T-helper 9 cell (primary cell): ENCODE data around the gene ACOXL.

Source experiments
- DNase-seq: peaks from one replicate; pipeline ENCODE4 v3.0.0-alpha.2; 2020

Gene ACOXL

DNA sequence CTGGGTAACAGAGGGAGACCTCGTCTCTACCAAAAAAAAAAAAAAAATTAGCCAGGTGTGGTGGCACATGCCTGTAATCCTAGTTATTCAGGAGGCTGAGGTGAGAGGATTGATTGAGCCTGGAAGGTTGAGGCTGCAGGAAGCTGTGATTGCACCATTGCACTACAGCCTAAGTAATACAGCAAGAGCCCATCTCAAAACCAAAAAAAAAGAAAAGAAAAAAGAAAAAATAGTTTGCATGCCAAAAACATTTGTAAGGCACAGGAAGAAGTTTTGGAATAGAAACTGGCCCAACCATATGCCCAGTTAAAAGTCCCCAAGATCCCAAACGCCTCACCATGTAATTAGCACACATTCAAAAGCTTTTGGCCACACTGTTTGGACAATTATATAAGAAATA is 13.4 kb upstream of the ACOXL start:
- no peak for DNase-seq

DNA sequence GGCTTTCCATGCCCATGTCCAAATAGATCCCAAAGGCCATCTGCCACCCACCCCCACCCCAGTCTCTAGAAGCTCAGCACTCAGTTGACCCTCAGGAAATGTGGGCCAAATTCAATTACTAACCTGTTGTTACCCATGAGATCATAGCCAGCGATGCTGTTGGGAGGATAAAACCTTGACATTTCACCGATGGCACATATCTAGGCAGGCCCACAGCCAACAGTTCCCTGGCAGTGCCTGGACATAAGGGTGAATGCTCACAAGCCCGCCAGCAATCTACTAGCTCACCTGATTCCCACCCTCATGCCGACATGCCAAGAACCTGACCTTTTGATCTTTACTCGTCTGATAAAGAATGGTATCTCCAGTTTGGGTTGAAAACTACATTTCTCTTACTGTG is 11.8 kb upstream of the ACOXL start:
- no peak for DNase-seq

DNA sequence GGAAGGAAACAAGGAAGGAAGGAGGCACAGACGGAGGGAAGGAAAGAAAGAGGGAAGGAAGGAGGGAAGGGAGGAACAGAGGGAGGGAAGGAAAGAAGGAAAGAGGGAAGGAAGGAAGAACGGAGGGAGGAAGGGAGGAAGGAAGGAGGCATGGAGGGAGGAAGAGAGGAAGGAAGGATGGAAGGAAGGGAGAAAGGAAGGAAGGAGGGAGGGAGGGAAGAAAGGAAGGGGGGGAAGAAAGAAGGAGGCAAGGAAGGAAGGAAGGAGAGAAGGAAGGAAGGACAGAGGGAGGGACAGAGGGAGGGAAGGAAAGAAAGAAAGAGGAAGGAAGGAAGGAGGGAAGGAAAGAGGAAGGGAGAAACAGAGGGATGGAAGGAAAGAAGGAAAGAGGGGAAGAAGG is 7.6 kb upstream of the ACOXL start:
- DNase-seq = no peak

DNA sequence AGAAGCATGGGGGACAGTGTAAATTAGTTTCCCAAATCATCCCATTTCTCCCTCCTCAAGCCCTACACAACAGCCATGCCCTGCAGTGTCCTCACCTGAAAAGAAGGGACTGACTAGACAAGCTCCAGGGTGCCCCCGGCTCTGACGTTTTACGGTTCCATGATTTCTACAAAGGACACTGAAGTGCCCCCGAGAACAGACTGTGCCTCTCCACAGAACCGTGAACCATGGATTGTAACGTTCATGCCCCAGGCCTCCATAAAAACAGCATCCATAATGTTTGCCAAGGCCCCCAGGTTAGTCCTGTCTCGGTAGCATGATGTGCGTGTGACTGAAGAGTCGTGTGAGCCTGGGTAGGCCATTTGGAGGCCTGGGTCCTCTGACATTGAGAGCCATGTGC is 7.0 kb upstream of the ACOXL start:
- DNase-seq = no peak

DNA sequence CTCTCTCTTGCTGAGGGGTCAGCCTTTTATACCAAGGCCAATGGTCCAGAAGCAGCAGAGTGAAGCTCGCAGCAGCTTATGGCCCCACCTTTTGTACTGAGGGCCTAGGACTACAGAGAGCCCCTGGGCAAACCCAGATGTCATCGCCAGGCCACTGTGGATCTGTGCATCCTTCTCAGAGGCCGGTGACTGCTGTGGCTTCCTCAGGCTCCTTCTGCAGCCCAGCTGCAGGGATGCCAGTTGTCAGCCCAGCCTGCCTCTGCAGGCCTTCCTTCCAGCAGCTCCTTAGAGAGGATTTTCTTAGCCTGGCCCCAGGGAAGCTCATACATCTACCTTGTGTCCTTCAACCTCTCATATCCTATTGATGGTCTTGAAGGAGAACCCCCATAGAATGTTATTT is 6.5 kb upstream of the ACOXL start:
- no peak for DNase-seq

DNA sequence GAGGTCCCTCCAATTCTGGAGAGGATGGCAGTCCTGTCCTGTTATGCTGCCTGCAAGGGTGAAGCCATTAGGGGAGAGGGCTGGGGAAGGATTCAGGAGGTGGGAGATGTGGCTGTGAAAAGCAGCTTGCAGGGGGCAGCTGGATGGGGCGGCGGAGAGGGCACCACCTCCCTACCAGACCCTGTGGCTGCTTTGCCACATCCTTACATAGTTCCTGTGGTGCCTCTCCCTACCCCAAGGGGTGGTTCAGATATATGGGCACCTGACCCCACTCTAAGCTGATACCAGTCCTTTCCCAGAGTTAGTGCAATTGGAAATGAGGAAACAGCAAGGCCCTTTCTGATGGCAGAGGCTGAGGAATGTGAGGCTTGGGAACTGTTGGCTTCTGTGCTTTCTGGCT is 6.1 kb upstream of the ACOXL start:
- no peak for DNase-seq

DNA sequence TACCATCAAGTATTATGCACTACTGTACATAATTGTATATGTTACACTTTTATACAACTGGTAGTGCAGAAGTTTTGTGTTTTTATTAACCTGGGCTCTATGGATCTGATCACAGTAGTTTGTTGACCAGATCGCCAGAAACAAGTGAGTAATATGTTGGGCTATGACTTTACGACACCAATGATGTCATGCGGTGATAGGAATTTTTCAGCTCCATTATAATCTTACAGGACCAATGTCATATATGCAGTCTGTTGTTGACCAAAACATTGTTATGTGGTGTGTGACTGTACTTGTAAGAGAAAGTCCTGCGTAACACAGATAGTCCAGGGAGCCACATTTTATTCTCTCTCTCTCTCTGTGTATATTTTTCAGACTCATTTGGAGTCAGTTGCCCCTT is 4.5 kb upstream of the ACOXL start:
- no peak for DNase-seq

DNA sequence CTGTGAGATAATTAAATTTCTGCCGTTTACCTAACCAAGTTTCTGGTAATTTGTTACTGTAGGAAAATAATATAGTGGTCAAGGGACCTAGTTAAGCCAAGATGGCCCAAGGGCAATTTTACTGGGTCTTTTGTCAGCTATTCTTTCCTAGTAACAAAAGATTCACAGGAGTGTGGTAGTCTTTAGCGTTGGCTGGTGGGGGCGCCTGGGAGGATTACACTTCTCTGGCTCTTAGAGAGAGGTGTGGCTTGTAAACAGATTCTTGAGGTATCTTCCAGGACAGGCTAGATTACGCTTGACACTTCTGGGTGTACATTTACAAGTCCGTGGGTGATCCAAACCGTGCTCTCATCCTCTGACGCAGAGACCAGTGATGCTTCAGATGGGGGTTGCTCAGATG is 3.3 kb upstream of the ACOXL start:
- DNase-seq = no peak

DNA sequence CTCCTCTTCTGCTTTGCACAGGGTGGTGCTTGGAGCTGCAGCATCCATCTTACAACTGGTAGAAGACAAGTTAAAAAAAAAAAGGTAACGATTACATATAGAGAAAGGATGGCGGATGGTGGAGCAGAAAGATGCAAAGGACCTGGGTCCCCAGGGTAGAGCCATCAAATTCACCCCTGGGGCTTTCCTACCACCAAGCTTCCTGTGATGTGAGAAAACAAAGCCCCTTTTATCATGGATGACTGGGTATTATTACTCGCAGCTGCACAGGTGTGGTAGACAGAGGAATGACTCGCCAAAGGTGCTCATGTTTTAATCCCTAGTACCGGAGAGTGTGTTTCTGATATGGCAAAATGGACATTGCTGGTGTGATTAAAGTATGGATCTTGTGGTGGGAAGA is 1.3 kb upstream of the ACOXL start:
- no peak for DNase-seq

DNA sequence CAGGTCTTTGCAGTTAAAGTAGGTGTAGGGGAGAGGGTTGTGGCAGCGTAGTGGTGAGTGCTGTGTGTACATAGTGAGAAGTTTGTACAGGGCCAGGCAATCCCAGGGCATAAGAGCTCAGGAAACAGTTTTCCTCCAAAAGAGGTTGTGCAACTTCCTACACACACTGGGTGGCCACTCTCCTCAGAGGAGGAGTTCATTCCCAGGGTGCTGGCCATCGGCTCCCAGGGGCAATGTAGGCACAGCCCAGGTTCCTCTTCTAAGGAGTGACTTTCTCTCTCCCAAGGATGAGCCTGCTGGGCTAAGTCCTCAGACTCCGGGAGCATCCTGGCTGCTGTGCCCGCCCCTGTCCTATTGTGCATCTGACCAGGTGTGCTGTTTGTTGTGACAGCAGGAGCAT is 3.0 kb downstream of the ACOXL start:
- DNase-seq = no peak

DNA sequence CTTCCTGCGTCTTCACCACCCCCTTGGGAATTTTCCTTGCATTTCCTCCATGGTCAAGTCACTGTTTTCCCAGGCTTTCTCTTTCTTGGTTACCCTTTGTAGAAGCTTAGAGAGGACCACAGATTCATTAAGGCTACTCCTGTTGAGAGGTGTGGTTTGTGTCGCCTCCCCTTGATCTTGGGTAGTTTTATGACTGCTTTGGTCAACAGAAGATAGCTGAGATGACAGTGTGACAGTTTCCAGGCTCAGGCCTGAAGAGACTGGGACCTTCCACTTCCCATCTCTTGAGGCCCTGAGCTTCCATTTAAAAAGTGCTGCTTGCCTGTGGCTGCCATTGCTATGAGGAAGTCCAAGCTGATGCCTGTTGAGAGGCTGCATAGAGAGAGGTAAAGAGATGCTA is 5.4 kb downstream of the ACOXL start:
- DNase-seq = no peak

DNA sequence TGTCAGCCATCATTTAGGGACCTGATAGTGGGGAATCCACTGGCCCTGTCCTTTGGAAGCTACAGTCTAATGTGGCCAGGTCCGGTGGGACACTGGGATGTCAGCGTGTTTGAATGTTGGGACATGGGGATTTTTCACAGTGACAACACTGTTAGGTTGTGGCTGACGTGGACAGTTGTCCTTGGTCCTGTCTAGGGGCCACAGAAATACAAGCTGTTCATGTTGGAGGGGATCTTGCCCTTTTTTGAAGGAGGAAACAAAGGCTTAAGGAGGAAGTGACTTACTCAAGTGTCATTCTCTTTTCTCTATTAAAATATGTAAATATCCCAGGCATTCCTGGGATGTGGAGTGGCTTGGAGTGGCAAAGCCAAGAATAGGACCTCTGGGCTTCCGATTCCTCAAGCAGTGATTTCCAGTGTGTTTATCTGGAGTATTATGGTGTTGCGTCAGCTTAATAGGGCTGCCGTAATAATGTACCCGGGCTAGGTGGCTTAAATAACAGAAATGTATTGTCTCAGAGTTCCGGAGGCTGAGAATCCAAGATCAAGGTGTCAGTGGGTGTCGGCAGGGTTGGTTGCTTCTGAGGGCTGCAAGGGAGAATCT is 8.5 kb downstream of the ACOXL start:
- no peak for DNase-seq

DNA sequence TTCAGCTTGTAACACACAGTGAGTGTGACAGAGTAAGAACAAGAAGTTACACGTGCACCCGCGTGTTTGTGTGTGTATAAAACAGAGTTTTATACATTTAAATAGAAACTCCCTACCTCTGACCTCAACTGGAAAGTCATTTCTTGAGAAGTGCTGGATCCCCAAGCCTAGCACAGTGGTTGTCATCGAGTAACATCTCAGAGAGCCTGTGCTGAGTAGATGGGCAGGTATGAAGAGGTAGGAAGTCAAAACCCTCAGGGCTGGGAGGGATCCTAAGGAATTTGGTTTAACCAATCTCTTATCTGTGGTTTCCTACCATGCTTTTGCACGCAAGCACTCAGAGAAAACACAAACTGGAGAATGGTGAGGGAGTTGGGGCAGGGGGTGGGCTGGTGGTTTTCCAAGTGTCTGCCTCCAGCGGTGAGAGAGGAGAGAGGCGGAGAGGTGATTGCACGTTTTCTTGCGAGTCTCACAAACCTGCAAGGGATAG is 9.2 kb downstream of the ACOXL start:
- no peak for DNase-seq

DNA sequence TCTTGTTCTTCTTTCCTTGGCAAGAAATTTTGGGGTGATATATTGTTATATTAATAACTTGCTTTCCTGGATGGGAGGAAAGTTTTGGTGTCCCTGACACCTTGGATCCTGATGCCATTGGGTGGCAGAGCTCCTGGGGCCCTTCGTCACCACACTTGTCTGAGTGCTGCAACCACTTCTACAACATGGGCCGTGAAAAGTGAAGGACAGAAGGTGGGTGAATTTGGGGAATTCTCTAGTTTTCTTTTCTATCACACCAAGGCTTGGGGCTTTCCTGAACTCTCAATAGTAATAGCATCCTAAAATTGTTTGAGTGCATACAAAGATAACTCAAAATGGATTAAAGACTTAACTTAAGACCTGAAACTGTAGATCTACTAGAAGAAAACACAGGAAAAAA is 10.0 kb downstream of the ACOXL start:
- no peak for DNase-seq

DNA sequence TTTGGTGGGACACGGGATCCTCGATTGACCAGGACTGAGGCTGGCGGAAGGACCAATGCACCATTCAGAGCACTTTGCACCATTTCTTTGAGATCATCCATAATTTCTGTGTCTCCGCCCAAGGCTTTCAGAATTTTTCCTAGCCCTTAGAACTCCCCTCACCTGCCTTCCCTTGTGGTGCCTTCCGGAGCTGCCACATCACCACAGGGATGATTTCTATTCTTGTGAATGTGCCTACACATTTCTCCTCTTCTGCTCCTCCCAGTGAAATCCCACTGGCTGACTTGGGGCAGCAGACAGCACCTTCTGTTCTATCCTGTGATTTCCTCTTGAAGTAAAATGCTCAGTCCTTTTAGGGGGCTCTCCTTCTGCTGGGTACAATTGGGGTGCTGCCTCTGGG is 11.2 kb downstream of the ACOXL start:
- DNase-seq = no peak

DNA sequence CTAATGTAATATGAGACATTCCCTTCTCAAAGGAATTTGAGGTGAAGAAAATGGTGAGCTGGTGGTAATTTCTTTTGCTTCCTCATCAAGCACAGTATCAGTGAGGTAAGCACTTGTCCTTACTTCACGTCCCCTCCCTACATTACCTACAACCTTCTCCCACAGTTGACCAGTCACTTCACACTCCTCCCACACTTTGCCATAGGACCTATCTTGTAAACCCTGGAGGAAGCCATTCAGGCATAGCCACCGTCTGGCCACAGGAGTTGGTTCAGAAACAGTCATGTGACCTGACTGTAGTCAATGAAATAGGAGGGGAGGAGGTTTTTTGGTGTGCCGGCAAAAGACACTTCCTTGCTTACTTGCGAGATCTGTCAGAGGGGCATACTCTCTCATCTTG is 12.1 kb downstream of the ACOXL start:
- no peak for DNase-seq

DNA sequence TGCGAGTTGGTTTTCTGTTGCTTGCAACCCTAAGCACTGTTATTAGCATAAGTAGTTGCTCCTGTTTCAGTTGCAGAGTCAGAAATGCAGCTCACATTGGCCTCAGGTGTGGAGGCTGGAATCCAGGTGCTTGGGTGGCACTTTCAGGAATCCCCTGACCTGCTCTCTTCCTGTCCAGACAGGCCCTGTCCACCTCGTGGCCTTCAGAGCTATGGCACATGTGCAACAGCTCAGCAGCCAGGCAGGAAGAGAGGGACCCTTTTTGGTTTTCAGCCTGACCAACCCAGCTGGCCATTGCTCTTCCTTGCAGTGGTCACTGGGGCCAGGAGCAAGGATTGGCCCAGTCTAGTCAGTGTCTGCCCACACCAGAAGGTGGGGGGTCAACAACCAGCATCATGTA is 12.7 kb downstream of the ACOXL start:
- DNase-seq = no peak

DNA sequence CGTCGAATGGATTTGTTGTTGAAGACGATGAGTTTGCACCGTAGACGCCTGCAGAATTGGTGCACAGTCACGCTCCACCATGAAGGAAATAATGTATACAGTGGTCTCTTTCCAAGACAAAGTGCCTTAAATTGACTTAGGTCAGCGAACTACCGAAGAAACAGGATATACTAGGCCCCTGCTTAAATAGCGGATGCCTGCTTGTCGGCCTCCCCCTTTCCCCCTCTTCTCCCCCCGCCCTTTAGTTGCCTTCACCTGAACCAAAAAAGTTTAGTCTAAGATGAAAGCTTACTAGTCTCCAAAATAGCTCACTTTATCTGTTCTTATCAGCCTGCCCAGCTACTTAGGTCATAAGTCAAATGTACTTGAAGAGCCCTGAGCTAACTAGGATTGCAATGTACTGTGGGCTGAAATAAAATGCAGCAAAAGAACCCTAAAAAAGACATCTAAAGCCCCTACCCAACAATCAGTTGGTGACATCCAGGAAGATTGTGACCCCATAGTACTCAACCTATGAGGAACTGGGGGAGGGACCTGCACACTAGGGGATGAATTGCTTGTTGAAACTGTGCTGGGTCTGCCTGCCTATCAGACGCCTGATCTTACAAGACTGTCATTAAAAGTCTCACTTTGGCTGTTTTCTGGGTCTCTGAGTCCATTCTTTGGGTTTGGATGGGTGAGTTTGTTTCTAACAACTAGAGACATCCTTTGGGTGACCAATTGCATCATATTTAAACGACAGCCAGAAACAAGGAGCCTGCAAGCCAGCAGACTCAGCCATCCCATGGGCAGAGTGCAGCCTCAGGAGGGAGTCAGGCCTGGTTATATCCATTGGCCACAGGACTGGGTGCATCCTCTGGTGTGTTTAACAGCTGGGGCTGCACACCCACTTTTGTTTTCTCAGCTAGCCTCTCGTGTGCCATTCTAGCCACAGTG is 14.5 kb downstream of the ACOXL start:
- DNase-seq = no peak

DNA sequence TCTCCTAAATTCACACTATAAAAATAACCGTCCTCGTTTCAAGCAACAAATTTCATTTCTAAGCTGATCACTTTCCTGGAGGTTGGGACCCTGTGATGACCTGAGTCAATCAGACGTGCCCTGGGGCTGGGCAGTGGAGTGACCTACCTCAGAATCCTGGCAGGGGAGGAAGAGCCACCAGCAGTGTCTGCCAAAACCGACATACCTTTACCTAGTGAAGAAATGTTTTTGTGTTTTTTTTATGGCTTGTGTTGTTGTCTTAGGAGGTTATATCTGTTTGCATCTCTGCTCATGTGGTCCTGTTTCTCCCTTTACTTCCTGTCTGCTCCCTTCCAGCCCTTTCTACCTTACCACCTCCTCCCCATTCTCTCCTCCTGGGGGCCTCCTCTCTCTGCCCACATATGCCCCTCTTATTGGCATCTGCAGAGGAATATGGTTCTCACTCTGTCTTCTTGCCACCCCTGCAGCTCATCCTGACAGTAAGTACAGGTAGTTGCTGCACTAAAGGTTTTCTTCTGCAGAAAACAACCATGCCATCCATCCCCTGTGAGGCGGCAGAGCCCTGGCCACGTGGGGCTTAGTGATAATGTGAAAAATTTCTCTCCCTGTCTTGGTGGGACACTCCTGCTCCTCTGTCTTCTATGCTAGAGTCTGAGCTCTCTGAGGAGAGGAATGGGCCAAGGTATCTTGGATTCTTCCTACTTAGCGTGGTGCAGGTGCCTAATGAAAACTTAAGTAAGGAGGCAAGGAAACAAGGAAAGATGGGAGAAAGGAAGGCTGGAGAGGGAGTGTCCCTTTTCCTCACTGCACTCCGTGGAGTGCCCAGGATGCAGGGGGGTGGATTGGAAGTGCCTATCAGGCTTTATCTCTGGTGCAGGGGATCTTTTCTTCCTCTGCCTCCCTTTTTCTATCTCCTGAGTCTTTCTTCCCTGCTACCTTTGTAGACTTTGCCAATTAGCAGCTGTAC is 15.4 kb downstream of the ACOXL start:
- DNase-seq = no peak

DNA sequence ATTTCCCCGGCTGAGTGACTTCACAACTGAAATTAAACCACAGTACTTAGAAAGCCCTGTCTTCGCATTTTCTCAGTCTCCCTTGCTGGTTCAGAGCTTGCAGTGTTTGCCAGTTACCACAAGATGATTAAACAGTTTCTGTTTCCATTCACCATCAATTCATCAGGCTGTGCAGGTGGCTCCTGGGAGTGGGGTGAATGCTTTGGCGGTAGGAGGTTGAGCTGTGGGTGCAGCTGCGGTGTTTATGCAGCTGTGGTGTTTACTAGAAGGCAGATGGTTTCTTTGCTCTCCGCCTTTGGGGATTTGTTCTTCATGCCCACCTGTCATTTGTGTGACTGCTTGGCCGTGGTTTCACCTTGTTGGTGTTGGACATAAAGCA is 16.1 kb downstream of the ACOXL start:
- DNase-seq = peak; percentile 15

DNA sequence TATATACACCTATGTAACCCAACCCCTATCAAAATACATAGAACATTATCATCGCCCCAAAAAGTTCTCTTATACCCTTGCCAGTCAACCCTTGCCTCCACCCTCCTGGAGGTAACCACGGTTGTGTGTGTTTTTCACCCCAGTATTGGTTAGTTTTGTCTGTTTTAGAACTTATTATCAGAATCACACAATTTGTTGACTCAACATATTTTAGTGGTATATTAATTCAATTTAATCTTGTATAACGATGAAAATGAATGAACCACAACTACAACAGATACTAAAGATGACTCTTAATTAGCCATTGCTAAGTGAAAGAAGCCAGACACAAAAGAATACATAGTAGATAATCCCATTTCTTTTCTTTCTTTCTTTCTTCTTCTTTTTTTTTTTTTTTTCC is 19.3 kb downstream of the ACOXL start:
- no peak for DNase-seq

DNA sequence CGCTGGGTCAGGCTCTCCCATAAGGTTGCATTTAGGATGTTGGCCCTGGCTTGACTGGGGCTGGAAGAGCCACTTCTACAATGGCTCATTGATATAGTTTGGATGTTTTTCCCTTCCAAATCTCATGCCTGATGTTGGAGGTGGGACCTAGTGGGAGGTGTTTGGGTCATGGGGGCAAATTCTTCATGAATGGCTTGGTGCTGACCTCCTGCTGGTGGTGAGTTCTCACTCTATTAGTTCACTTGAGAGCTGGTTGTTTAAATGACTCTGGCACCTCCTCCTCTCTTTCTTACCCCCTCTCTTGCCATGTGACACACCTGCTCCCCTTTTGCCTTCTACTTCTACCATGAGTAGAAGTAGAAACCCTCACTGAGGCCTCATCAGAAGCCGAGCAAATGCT is 20.5 kb downstream of the ACOXL start:
- DNase-seq = no peak

DNA sequence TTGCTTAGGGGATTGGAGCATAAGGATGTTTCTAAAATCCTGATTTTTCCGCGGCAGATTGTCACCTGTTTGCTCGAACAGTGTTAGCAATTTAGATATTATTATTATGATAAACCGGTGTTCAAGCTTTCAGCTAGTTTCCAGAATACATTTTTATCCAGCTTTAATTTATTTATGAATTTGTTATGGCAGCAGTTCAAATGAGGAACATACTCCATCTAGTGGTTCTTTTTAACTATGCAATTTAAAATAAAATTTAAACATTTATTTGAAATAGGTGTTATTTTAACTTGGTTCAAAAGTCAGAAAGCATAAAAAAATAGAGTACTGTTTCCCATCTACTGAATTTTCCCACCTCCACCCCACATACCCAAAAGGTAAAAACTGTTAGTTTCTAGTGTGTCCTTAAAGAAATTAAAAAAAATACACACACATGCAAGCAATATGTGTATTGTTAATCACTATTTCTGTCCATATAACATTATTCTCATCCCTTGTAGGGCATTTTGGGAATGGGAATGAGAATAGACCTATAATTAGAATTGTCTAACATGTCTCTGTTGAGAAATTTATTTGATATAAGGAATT is 23.2 kb downstream of the ACOXL start:
- no peak for DNase-seq
